Left forelimb (tissue), 1 donor: ENCODE measurements around the gene MBOAT1.

Experiments
- DNase-seq: peaks from one replicate; pipeline ENCODE4 v3.0.0-alpha.2; 2018; ENCODE audit warnings: low spot score

The MBOAT1 gene

GRCh38 chr6:20233007-20233730, 20.9 kb upstream of the MBOAT1 start:
- DNase-seq, result no peak

GRCh38 chr6:20232188-20232587, 19.9 kb upstream of the MBOAT1 start:
- DNase-seq, result no peak

- DNase-seq, result no peak
Observed at GRCh38 chr6:20230401-20231119, 18.3 kb upstream of the MBOAT1 start.

- DNase-seq, result no peak
Observed at GRCh38 chr6:20229881-20230280, 17.6 kb upstream of the MBOAT1 start.

- no peak for DNase-seq
Observed at GRCh38 chr6:20227350-20227749, 15.1 kb upstream of the MBOAT1 start.

GRCh38 chr6:20223141-20223540, 10.9 kb upstream of the MBOAT1 start:
- DNase-seq, result no peak

- DNase-seq, result no peak
Observed at GRCh38 chr6:20221421-20221820, 9.2 kb upstream of the MBOAT1 start.

GRCh38 chr6:20220359-20220758, 8.1 kb upstream of the MBOAT1 start:
- DNase-seq, result no peak

- DNase-seq, result no peak
Observed at GRCh38 chr6:20217891-20218290, 5.6 kb upstream of the MBOAT1 start.

GRCh38 chr6:20217324-20217855, 5.1 kb upstream of the MBOAT1 start:
- no peak for DNase-seq

- DNase-seq, result no peak
Observed at GRCh38 chr6:20215310-20215709, 3.0 kb upstream of the MBOAT1 start.

- no peak for DNase-seq
Observed at GRCh38 chr6:20213271-20213798, 1.1 kb upstream of the MBOAT1 start.

GRCh38 chr6:20211941-20212391, 303 bp downstream of the MBOAT1 start:
- DNase-seq, result peak; percentile 83

- no peak for DNase-seq
Observed at GRCh38 chr6:20211037-20211940, 980 bp downstream of the MBOAT1 start.

- DNase-seq, result no peak
Observed at GRCh38 chr6:20210158-20210557, 2.1 kb downstream of the MBOAT1 start.

GRCh38 chr6:20208687-20209378, 3.4 kb downstream of the MBOAT1 start:
- no peak for DNase-seq

- no peak for DNase-seq
Observed at GRCh38 chr6:20207088-20207418, 5.2 kb downstream of the MBOAT1 start.

GRCh38 chr6:20205722-20206161, 6.5 kb downstream of the MBOAT1 start:
- DNase-seq, result no peak

GRCh38 chr6:20204512-20204894, 7.8 kb downstream of the MBOAT1 start:
- no peak for DNase-seq

GRCh38 chr6:20203561-20204511, 8.4 kb downstream of the MBOAT1 start:
- no peak for DNase-seq
